A375 (cell line): ENCODE data around the gene ZNF79. TPM values are rescaled to one million over a fixed set of nuclear protein-coding genes. Genes with fewer than 3 reads are reported as not detected.
A peak's percentile ranks its signal among the peaks of the same experiment; 100 is the strongest.

Experiments
- small RNA-seq: library from RNA; depleted of rRNA; stranded (forward); fragments of <200 nt; gene quantifications from one replicate; pipeline ENCODE3, GENCODE V24; 2014
- total RNA-seq: library from RNA; depleted of rRNA; stranded (reverse); fragments of >200 nt; shearing (Covaris generic); gene quantifications from 2 replicates; pipeline ENCODE4 v1.2.3, GENCODE V29; 2014; rRNA removed

The ZNF79 gene
- 3.3 and 3.9 TPM in 2 replicates for total RNA-seq

DNA sequence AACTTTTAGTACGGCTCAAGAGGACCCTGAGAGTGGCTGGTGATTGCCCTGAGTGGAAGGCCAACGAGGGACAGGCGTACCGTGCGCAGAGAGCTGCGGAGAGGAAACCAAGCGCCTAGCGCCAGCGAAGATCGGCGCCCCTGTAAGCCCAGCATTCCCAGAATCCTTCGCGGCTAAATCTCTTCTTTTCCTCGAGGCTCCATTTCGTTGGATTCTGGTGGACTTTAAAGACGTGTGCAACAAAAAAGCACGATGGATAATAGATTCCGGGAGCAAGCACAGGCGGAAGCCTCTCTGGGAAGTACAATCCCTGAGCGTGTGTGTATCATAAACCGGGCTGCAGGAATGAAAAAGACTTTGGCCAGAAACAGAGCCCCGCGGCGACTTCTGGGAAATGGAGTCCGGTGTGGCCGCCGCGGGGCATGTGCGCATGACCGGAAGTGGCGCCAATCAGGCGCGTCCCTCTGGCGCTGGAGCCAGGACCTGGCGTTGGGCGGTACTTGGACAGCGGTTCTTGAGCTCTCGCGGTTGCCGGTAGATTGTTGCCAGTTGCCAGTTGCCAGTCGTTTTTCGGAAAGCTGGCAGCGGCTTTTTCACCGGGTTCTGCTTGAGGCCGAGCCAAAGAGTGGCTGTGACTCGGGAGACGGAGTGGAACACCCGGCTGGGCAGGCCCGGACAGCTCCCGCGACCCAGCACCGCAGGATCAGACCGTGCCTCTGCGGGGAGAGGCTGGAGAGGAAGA, at the start of gene ZNF79:
ZNF79 (plus strand) TSS at position 449 of the 742 bp plus-strand sequence. CDS start 406 bp downstream, outside the sequence.

DNA sequence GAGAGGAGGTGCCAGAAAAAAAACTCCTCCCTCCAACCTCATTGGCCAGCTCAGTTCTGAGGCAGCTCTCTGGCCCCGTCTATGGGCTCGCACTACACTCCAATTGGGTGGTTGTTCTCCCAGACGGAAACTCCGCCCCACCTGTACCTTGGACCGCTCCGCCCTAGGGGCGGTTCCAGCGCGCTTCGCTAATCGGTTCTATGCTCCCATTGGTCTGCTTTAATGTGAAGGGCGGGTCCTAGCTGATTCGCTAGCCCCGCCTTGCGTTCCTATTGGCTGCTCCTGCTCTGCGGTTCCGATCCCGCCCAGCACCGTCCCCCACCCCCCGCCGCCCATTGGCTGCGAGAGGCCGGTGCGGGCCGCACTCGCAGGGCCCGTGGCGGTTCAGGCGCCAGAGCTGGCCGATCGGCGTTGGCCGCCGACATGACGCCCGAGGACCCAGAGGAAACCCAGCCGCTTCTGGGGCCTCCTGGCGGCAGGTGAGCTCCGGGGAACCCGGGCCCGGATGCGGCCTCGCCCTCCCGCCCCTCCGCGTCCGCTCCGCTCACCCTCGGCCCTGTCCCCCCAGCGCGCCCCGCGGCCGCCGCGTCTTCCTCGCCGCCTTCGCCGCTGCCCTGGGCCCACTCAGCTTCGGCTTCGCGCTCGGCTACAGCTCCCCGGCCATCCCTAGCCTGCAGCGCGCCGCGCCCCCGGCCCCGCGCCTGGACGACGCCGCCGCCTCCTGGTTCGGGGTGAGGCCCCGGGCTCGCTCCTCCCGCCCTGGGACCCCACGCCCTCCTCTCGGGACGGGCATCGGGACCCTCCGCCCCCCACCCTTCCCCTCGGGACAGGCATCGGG, 27.2 kb upstream of the ZNF79 start, which contains the start of gene SLC2A8:
SLC2A8 (plus strand) TSS at position 362 of the 838 bp plus-strand sequence; CDS start at position 424, 62 bp downstream.

DNA sequence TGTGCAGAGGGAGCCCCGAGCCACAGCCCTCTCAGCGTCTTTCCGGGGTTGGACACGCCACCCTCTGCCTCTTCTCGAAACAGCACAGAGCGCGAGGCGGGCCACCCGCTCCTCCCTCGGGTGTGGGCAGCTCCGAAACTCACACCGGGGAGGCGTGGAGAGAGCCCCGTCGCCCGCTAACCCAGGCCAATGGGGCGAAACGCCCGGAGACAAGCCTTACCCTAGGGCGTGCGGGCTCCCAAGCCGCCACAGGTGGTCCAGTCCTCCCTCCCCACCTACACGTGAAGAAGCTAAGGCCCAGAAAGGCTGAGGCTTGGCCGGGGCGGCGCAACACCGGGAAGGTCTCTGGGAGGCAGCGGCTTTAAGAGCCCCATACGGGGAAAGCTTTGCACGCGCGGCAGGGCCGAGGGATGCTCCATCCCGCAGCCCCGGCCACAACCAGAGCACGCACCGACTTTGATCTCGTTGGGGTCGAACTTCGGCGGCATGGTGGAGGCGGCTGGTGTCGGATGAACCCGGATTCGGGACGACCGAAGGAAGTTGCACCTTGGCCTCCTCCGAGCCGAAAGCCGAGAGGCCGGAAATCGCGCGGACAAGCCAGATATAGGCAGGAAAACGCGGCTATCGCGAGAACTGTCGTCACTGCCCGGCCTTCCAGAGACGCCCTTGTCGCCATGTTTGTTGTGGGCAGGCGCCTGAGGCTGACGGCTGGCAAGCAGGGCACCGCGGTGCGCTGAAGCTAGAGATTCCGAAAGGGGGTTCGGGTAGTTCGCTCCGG, 26.8 kb downstream of the ZNF79 start, which contains the start of the genes LRSAM1 and RPL12:
LRSAM1 (plus strand) TSS at position 681 of the 778 bp plus-strand sequence. CDS start 3,018 bp downstream, outside the sequence.
RPL12 (minus strand) TSS at position 577 of the 778 bp plus-strand sequence; CDS start at position 488, 89 bp downstream.

Small RNA genes lying within 50 kb of the gene (small RNA-seq; reads per million reads assigned to genes)
- gene RF00019 (not detected), gene SNORA65 (51.1 reads per million, percentile 95 among the genes with 10 or more reads in this experiment)

Other genes with a start within 250 kb of the ZNF79 start
- 0.15 and 2.4 TPM in 2 replicates for gene GARNL3, start 159.6 kb upstream of the ZNF79 start, total RNA-seq
- not detected in 2 replicates for gene SLC2A8, start 27.2 kb upstream of the ZNF79 start, total RNA-seq
- 2,783 and 3,009 TPM in 2 replicates for gene RPL12, start 27.0 kb downstream of the ZNF79 start, total RNA-seq
- 12.8 and 15.0 TPM in 2 replicates for gene LRSAM1, start 27.1 kb downstream of the ZNF79 start, total RNA-seq
- gene STXBP1, start 187.9 kb downstream of the ZNF79 start, total RNA-seq = 11.5 and 15.5 TPM in 2 replicates